HCT116 (cell line): ENCODE measurements around the gene NHLRC4. TPM values are rescaled to one million over a fixed set of nuclear protein-coding genes. Genes with fewer than 3 reads are reported as not detected.

ENCODE experiments used
- ATAC-seq: fragments of 200-7000 bp; cut with Tn5 transposase; 2 replicates; pipeline ENCODE4 v1.9.1; 2020; ENCODE audit warnings: mild to moderate bottlenecking, moderate library complexity
- BruUV-seq: library from RNA; stranded (reverse); fragments of 400-500 nt; replicated peaks from 2 replicates; lab custom pipeline; 2021; lab: Mats Ljungman, UMichigan
- CTCF ChIA-PET: fragments of 300-600 bp; sonication (Branson Sonifier 250); formaldehyde crosslinking; loops from one replicate; lab custom pipeline; 2021; ENCODE audit warnings: antibody characterized with exemption; lab: Charles Lee
- POLR2A ChIA-PET: fragments of 300-600, 350-600 bp; sonication (Branson Sonifier 250); formaldehyde crosslinking; loops from one replicate; lab custom pipeline; 2021; ENCODE audit warnings: antibody characterized with exemption; lab: Charles Lee
- RAD21 ChIA-PET, 2 experiments: fragments of 300-600 bp; sonication (Branson Sonifier 250); formaldehyde crosslinking; loops; one replicate each; lab custom pipeline; 2023; ENCODE audit warnings: low total read pairs in 2 of 2; ENCODE audit not compliant: uncharacterized antibody in 2 of 2, unreplicated experiment in 2 of 2, low non-redundant PET in 1 of 2; lab: Charles Lee
- DNase-seq: peaks from one replicate; pipeline ENCODE4 v3.0.0-alpha.2; 2010; ENCODE audit warnings: low read depth, low spot score
- H2AFZ ChIP-seq: fragments of 200-600 bp; shearing (Covaris generic), sonication (generic); 2 replicates; pipeline ENCODE4 v1.6.1; 2017; ENCODE audit warnings: low read depth, mixed run types, mixed read lengths, antibody characterized with exemption, low read length; ENCODE audit not compliant: poor library complexity, severe bottlenecking
- H3K27ac ChIP-seq: 2 replicates; pipeline ENCODE4 v1.5.1; 2012; ENCODE audit warnings: low read depth, low read length
- H3K27me3 ChIP-seq: fragments of 200-600 bp; sonication (generic); 2 replicates; pipeline ENCODE4 v1.6.1; 2016; ENCODE audit warnings: mixed run types, low read length, mixed read lengths; ENCODE audit not compliant: insufficient read depth
- H3K36me3 ChIP-seq, 2 experiments: fragments of 200-500 bp in 1 of 2; fragments of 200-600 bp in 1 of 2; sonication (Bioruptor generic) in 1 of 2; sonication (generic) in 1 of 2; 2 replicates each; pipeline versions ENCODE4 v1.5.1 to v1.6.1; 2014 to 2016; ENCODE audit warnings: low read length in 2 of 2, inconsistent platforms in 1 of 2, mixed read lengths in 1 of 2, mixed run types in 1 of 2; ENCODE audit not compliant: insufficient read depth in 2 of 2, control insufficient read depth in 1 of 2
- H3K4me1 ChIP-seq, 2 experiments: fragments of 200-600 bp in 1 of 2; sonication (generic) in 1 of 2; 2 replicates each; pipeline versions ENCODE4 v1.5.1 to v1.6.1; 2012 to 2017; ENCODE audit warnings: low read length in 2 of 2, inconsistent platforms in 1 of 2, mild to moderate bottlenecking in 1 of 2, mixed read lengths in 1 of 2, mixed run types in 1 of 2, moderate library complexity in 1 of 2; ENCODE audit not compliant: insufficient read depth in 2 of 2, control insufficient read depth in 1 of 2
- H3K4me2 ChIP-seq: fragments of 200-600 bp; sonication (generic); 2 replicates; pipeline ENCODE4 v1.6.1; 2017; ENCODE audit warnings: mixed run types, low read length, mixed read lengths
- H3K4me3 ChIP-seq, 2 experiments: fragments of 200-600 bp in 1 of 2; sonication (generic) in 1 of 2; replicated peaks in 1 of 2; 2 replicates each; pipeline ENCODE4 v1.5.1; 2011 to 2016; ENCODE audit warnings: low read length in 2 of 2, control low read depth in 1 of 2, low read depth in 1 of 2, mild to moderate bottlenecking in 1 of 2, mixed read lengths in 1 of 2, mixed run types in 1 of 2
- H3K79me2 ChIP-seq: fragments of 200-600 bp; sonication (generic); 2 replicates; pipeline ENCODE4 v1.6.1; 2017; ENCODE audit warnings: mild to moderate bottlenecking, mixed run types, low read length, moderate library complexity, mixed read lengths; ENCODE audit not compliant: insufficient read depth
- H3K9ac ChIP-seq: fragments of 200-600 bp; sonication (generic); 2 replicates; pipeline ENCODE4 v1.6.1; 2016; ENCODE audit warnings: low read length, mixed read lengths
- H3K9me2 ChIP-seq: fragments of 200-600 bp; sonication (generic), shearing (Covaris generic); 2 replicates; pipeline ENCODE4 v1.6.1; 2017; ENCODE audit warnings: mixed run types, mild to moderate bottlenecking, moderate library complexity; ENCODE audit not compliant: insufficient read depth
- H3K9me3 ChIP-seq, 2 experiments: fragments of 200-500 bp in 1 of 2; fragments of 200-600 bp in 1 of 2; sonication (Bioruptor generic) in 1 of 2; sonication (generic) in 1 of 2; 2 replicates each; pipeline ENCODE4 v1.6.1; 2014 to 2017; ENCODE audit warnings: low read length in 2 of 2, mixed read lengths in 2 of 2, inconsistent platforms in 1 of 2, low read depth in 1 of 2, mild to moderate bottlenecking in 1 of 2, mixed run types in 1 of 2, moderate library complexity in 1 of 2; ENCODE audit not compliant: control insufficient read depth in 1 of 2, insufficient read depth in 1 of 2
- H4K20me1 ChIP-seq: fragments of 200-600 bp; sonication (generic), shearing (Covaris generic); 2 replicates; pipeline ENCODE4 v1.6.1; 2017; ENCODE audit warnings: mixed run types, mild to moderate bottlenecking, moderate library complexity; ENCODE audit not compliant: insufficient read depth
- ATF3 ChIP-seq: IDR thresholded peaks from 2 replicates; pipeline ENCODE4 v1.6.1; 2012
- CEBPB ChIP-seq: IDR thresholded peaks from 2 replicates; pipeline ENCODE4 v1.6.1; 2012; ENCODE audit warnings: low read depth
- CTCF ChIP-seq, 3 experiments: fragments of 200-600 bp in 1 of 3; sonication (generic) in 1 of 3; IDR thresholded peaks in 2 of 3; conservative IDR thresholded peaks in 1 of 3; 2 replicates each; pipeline ENCODE4 v1.5.1; 2012 to 2017; ENCODE audit warnings: low read depth in 2 of 3, low read length in 2 of 3, antibody characterized with exemption in 1 of 3, borderline replicate concordance in 1 of 3, control low read depth in 1 of 3, mild to moderate bottlenecking in 1 of 3, mixed read lengths in 1 of 3, mixed run types in 1 of 3, moderate library complexity in 1 of 3; ENCODE audit not compliant: insufficient read depth in 1 of 3
- EGR1 ChIP-seq: IDR thresholded peaks from 2 replicates; pipeline ENCODE4 v1.6.1; 2012; ENCODE audit warnings: low read depth
- EZH2phosphoT487 ChIP-seq: fragments of 200-600 bp; IDR thresholded peaks from 2 replicates; pipeline ENCODE4 v1.6.1; 2018; ENCODE audit warnings: antibody characterized with exemption, borderline replicate concordance
- JUND ChIP-seq: IDR thresholded peaks from 2 replicates; pipeline ENCODE4 v1.6.1; 2012
- MAX ChIP-seq: IDR thresholded peaks from 2 replicates; pipeline ENCODE4 v1.6.1; 2012
- SP1 ChIP-seq: IDR thresholded peaks from 2 replicates; pipeline ENCODE4 v1.6.1; 2012; ENCODE audit warnings: low read depth
- intact Hi-C: fragments of 100-400 bp; cut with micrococcal nuclease; formaldehyde crosslinking; loops from 2 replicates; pipeline ENCODE4 v1.10.0; 2022
- total RNA-seq: library from RNA; stranded (reverse); gene quantifications from one replicate; pipeline ENCODE4 v1.2.1, GENCODE V29; 2021; ENCODE audit not compliant: unreplicated experiment

Gene NHLRC4
- total RNA-seq, 1 experiment from 2014 or later = 0.22 TPM

GRCh38 chr16:537415-538335 lies 29.1 kb upstream of the NHLRC4 start:
- Histone ChIP-seq H3K9ac (no peak overlapping the region), H3K27ac (no peak overlapping the region), H3K36me3 (no peaks in the 10 kb centered on the region), H3K4me1 (peaks cover 16 to 34% of the 10 kb centered on the region in 2 experiments), H2AFZ (no peak overlapping the region), H3K4me3 (no peak overlapping the region), H3K9me3 (no peaks in the 10 kb centered on the region), H3K79me2 (peaks cover 79% of the 10 kb centered on the region), H4K20me1 (no peaks in the 10 kb centered on the region), H3K4me2 (no peak overlapping the region), H3K9me2 (no peaks in the 10 kb centered on the region), H3K27me3 (no peaks in the 10 kb centered on the region)
- DNase-seq (no peak), ATAC-seq (no peak)
- ChIA-PET RAD21 (no interaction called here), CTCF (no interaction called here), POLR2A (no interaction called here)
- intact Hi-C loops = no loop called here
- BruUV-seq = no TSS peak
- no peak for TF ChIP-seq EGR1
- peak in 1 of 3 experiments; percentile 19; a peak in 2 of 6 replicates for TF ChIP-seq CTCF (IDR thresholded peaks at IDR 0.05 in 2 of 3, conservative IDR thresholded peaks at IDR 0.05 in 1 of 3; ENCODE audit: borderline replicate concordance in 1 of 3, insufficient read depth in 1 of 3, low read depth in 2 of 3, low read length in 2 of 3)

- BruUV-seq = no TSS peak
- intact Hi-C loops = no loop called here
- no peak overlapping the region for H3K27ac ChIP-seq
- no peak for TF ChIP-seq EZH2phosphoT487
- no peak for TF ChIP-seq ATF3
- no peak for TF ChIP-seq JUND
- TF ChIP-seq SP1 = no peak
- no peak for TF ChIP-seq CEBPB
- TF ChIP-seq MAX = no peak
- H4K20me1 ChIP-seq = no peaks in the 10 kb centered on the region
- POLR2A ChIA-PET = no interaction called here
- no peak overlapping the region for H3K9ac ChIP-seq
- H3K4me2 ChIP-seq = no peak overlapping the region
- RAD21 ChIA-PET = no interaction called here
- H3K36me3 ChIP-seq = no peaks in the 10 kb centered on the region
- H3K9me2 ChIP-seq = no peaks in the 10 kb centered on the region
- H3K79me2 ChIP-seq = peaks cover 71% of the 10 kb centered on the region
- no peak for ATAC-seq
- no peak overlapping the region for H2AFZ ChIP-seq
- no peaks in the 10 kb centered on the region for H3K9me3 ChIP-seq
- CTCF ChIA-PET = no interaction called here
- no peak for DNase-seq
- H3K4me1 ChIP-seq = peaks cover 7 to 16% of the 10 kb centered on the region in 2 experiments
- H3K4me3 ChIP-seq = no peak overlapping the region
- no peaks in the 10 kb centered on the region for H3K27me3 ChIP-seq
These were observed 26.8 kb upstream of the NHLRC4 start for GRCh38 chr16:539901-540530.
